Measurements from ENCODE around the gene SNF8. TPM values are rescaled to one million over a fixed set of nuclear protein-coding genes. Genes with fewer than 3 reads are reported as not detected.

Gene SNF8
- total RNA-seq, 1 donor from 2014 or later, result 168 TPM

DNA sequence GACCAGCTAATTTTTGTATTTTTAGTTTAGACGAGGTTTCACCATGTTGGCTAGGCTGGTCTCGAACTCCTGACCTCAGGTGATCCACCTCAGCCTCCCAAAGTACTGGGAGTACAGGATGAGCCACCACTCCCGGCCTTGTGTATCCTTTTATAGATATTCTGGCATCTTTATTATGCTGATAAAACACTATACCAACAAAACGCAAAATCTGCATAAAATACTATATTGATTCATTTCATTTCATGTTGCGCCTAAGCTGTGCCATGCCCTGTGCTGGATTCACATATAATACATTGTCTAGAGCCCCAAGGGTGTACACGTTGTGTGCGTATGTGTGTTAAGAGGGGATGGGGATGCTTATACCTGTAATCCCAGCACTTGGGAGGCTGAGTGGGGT is 40.2 kb downstream of the SNF8 start:
- Histone ChIP-seq H4K20me1 (ENCODE audit: insufficient read depth, low read length) (peaks cover 4% of the 10 kb centered on the region), H3K27me3 (ENCODE audit: insufficient read depth, low read length) (no peaks in the 10 kb centered on the region), H3K79me2 (ENCODE audit: insufficient read depth, low read length) (peaks cover 10% of the 10 kb centered on the region), H3K9me3 (ENCODE audit: insufficient read depth, low read depth, low read length) (no peaks in the 10 kb centered on the region), H3K4me2 (ENCODE audit: low read length) (no peak overlapping the region), H2AFZ (ENCODE audit: low read depth, low read length) (no peak overlapping the region), H3K4me1 (ENCODE audit: insufficient read depth, low read length) (peaks cover 3% of the 10 kb centered on the region), H3K36me3 (ENCODE audit: insufficient read depth, low read length) (no peaks in the 10 kb centered on the region), H3K27ac (ENCODE audit: low read depth, low read length) (no peak overlapping the region), H3K4me3 (ENCODE audit: insufficient read depth, low read depth, low read length) (no peak overlapping the region), H3K9ac (ENCODE audit: low read length) (no peak overlapping the region)
- no peak for DNase-seq (ENCODE audit: low read depth)
- Mint-ChIP-seq H3K27me3 (ENCODE audit: low read depth, unreplicated experiment) (no peaks in the 10 kb centered on the region), H3K4me1 (ENCODE audit: low read depth, unreplicated experiment) (peaks cover 3% of the 10 kb centered on the region), H3K36me3 (ENCODE audit: low read depth, unreplicated experiment) (peaks cover 2% of the 10 kb centered on the region), H3K9me3 (ENCODE audit: unreplicated experiment) (no peaks in the 10 kb centered on the region), H3K4me3 (ENCODE audit: unreplicated experiment) (no peak overlapping the region), H3K27ac (ENCODE audit: unreplicated experiment) (no peak overlapping the region)
- TF ChIP-seq, protein P1, sequence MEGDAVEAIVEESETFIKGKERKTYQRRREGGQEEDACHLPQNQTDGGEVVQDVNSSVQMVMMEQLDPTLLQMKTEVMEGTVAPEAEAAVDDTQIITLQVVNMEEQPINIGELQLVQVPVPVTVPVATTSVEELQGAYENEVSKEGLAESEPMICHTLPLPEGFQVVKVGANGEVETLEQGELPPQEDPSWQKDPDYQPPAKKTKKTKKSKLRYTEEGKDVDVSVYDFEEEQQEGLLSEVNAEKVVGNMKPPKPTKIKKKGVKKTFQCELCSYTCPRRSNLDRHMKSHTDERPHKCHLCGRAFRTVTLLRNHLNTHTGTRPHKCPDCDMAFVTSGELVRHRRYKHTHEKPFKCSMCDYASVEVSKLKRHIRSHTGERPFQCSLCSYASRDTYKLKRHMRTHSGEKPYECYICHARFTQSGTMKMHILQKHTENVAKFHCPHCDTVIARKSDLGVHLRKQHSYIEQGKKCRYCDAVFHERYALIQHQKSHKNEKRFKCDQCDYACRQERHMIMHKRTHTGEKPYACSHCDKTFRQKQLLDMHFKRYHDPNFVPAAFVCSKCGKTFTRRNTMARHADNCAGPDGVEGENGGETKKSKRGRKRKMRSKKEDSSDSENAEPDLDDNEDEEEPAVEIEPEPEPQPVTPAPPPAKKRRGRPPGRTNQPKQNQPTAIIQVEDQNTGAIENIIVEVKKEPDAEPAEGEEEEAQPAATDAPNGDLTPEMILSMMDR (IDR thresholded peaks at IDR 0.05; ENCODE audit: insufficient read depth, low read depth, low read length), result no peak
- TF ChIP-seq EZH2 (IDR thresholded peaks at IDR 0.05; ENCODE audit: insufficient read depth, low read length), result no peak
- FAIRE-seq, result no peak

DNA sequence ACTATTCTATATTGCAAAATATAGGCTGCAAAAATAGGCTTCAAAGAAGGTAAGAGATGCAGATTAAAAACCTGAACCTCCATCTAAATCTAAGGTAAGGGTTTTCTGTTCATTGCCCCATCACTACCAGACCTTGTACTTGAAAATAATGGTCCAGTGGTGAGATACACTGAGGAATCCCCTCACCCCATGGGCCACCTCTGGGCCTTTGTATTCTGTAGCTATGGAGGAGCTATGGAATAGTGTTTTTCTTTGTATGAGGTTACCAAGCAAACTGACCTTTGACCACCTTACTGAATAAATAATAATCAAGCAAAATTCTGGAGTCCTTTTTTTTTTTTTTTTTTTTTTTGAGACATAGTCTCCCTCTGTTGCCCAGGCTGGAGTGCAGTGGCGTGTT is 41.2 kb downstream of the SNF8 start:
- Mint-ChIP-seq H3K27ac (ENCODE audit: unreplicated experiment) (no peak overlapping the region), H3K9me3 (ENCODE audit: unreplicated experiment) (no peaks in the 10 kb centered on the region), H3K4me3 (ENCODE audit: unreplicated experiment) (no peak overlapping the region), H3K36me3 (ENCODE audit: low read depth, unreplicated experiment) (peaks cover 2% of the 10 kb centered on the region), H3K27me3 (ENCODE audit: low read depth, unreplicated experiment) (no peaks in the 10 kb centered on the region), H3K4me1 (ENCODE audit: low read depth, unreplicated experiment) (peaks cover 3% of the 10 kb centered on the region)
- Histone ChIP-seq H2AFZ (ENCODE audit: low read depth, low read length) (no peak overlapping the region), H3K27me3 (ENCODE audit: insufficient read depth, low read length) (no peaks in the 10 kb centered on the region), H3K4me2 (ENCODE audit: low read length) (no peak overlapping the region), H3K9ac (ENCODE audit: low read length) (no peak overlapping the region), H3K4me3 (ENCODE audit: insufficient read depth, low read depth, low read length) (no peak overlapping the region), H3K79me2 (ENCODE audit: insufficient read depth, low read length) (peaks cover 6% of the 10 kb centered on the region), H3K36me3 (ENCODE audit: insufficient read depth, low read length) (no peaks in the 10 kb centered on the region), H3K4me1 (ENCODE audit: insufficient read depth, low read length) (peaks cover 3% of the 10 kb centered on the region), H3K27ac (ENCODE audit: low read depth, low read length) (no peak overlapping the region), H4K20me1 (ENCODE audit: insufficient read depth, low read length) (no peaks in the 10 kb centered on the region), H3K9me3 (ENCODE audit: insufficient read depth, low read depth, low read length) (no peaks in the 10 kb centered on the region)
- no peak for FAIRE-seq
- TF ChIP-seq EZH2 (IDR thresholded peaks at IDR 0.05; ENCODE audit: insufficient read depth, low read length), result no peak
- TF ChIP-seq, protein P1 (IDR thresholded peaks at IDR 0.05; ENCODE audit: insufficient read depth, low read depth, low read length), result no peak
- no peak for DNase-seq (ENCODE audit: low read depth)

DNA sequence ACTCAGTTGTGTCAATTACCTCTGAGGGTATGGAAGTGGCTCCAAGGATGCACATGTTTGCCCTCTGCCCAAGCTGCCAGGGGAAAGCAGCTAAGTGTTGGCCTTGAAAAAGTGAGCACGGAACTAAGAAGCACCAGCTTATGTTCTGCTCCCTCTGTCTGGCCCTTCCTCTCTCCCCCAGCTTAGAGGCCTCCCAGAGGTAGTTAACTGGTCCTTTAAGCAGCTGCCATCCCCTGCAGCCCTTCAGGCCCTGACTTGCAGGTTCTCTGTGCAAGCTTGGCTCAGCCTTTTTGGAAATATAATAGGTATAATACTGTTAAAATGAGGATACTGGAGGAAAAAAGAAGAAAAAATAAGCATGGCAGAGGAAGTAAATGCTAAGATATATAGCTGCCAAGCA is 43.4 kb downstream of the SNF8 start:
- H4K20me1 ChIP-seq (ENCODE audit: insufficient read depth, low read length), result no peaks in the 10 kb centered on the region
- FAIRE-seq (no peak), DNase-seq (ENCODE audit: low read depth) (no peak)
- H3K27ac ChIP-seq (ENCODE audit: low read depth, low read length), result no peak overlapping the region
- no peak for TF ChIP-seq EZH2 (IDR thresholded peaks at IDR 0.05; ENCODE audit: insufficient read depth, low read length)
- TF ChIP-seq, protein P1 (IDR thresholded peaks at IDR 0.05; ENCODE audit: insufficient read depth, low read depth, low read length), result no peak
- Mint-ChIP-seq H3K9me3 (ENCODE audit: unreplicated experiment) (no peaks in the 10 kb centered on the region), H3K4me1 (ENCODE audit: low read depth, unreplicated experiment) (no peaks in the 10 kb centered on the region), H3K27ac (ENCODE audit: unreplicated experiment) (no peak overlapping the region), H3K36me3 (ENCODE audit: low read depth, unreplicated experiment) (peaks cover 6% of the 10 kb centered on the region), H3K27me3 (ENCODE audit: low read depth, unreplicated experiment) (no peaks in the 10 kb centered on the region), H3K4me3 (ENCODE audit: unreplicated experiment) (no peak overlapping the region)
- H3K4me3 ChIP-seq (ENCODE audit: insufficient read depth, low read depth, low read length), result no peak overlapping the region
- no peaks in the 10 kb centered on the region for H3K4me1 ChIP-seq (ENCODE audit: insufficient read depth, low read length)
- H3K9ac ChIP-seq (ENCODE audit: low read length), result no peak overlapping the region
- H3K36me3 ChIP-seq (ENCODE audit: insufficient read depth, low read length), result peaks cover 6% of the 10 kb centered on the region
- no peaks in the 10 kb centered on the region for H3K79me2 ChIP-seq (ENCODE audit: insufficient read depth, low read length)
- H3K9me3 ChIP-seq (ENCODE audit: insufficient read depth, low read depth, low read length), result no peaks in the 10 kb centered on the region
- H3K27me3 ChIP-seq (ENCODE audit: insufficient read depth, low read length), result no peaks in the 10 kb centered on the region
- H3K4me2 ChIP-seq (ENCODE audit: low read length), result no peak overlapping the region
- no peak overlapping the region for H2AFZ ChIP-seq (ENCODE audit: low read depth, low read length)
